Measurements from ENCODE around the gene BARD1. TPM values are rescaled to one million over a fixed set of nuclear protein-coding genes. Genes with fewer than 3 reads are reported as not detected.

The BARD1 gene
- total and polyA plus RNA-seq, 2 of the 13 experiments (the other 11 are each of a cell fraction or from before 2014, with no cell fraction given) = 5.3 to 30.4 TPM

DNA sequence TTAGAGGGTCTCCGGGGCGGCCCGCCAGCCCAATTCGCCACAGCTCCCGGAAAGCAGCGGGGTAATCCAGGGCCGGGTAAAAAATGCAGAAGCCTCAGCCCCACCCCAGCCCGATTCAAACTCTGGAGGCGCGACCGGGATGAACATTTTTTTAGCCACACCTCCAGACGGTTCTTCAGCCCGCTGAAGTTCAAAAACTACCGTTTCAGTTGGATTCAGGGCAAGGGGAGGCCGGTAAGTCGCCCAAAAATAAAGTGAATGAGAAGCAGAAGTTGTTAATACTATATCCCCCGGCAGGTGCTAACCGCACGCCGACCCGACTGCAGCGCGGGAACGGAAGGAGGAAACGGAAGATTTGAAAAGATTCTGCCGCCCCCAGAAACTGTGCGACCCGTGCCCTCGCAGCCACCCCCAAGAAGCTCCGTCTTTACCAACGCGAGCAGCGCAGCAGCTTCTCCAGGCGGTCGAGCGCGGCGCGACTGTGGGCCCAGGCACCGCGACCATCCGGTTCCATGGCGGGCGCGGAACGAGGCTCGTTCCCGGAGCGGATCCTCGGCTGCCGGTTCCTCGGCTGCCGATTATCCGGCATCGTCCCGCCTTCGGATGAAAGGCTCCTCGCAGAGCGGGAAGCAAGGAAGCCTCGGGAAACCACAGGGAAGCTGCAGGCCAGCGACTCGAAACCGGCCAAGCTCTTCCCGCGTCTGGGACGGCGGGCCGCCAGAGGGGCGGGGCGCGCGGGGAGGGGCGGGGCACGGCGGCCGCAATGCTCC lies at the start of gene BARD1 (continued):
- TF ChIP-seq, protein P1, sequence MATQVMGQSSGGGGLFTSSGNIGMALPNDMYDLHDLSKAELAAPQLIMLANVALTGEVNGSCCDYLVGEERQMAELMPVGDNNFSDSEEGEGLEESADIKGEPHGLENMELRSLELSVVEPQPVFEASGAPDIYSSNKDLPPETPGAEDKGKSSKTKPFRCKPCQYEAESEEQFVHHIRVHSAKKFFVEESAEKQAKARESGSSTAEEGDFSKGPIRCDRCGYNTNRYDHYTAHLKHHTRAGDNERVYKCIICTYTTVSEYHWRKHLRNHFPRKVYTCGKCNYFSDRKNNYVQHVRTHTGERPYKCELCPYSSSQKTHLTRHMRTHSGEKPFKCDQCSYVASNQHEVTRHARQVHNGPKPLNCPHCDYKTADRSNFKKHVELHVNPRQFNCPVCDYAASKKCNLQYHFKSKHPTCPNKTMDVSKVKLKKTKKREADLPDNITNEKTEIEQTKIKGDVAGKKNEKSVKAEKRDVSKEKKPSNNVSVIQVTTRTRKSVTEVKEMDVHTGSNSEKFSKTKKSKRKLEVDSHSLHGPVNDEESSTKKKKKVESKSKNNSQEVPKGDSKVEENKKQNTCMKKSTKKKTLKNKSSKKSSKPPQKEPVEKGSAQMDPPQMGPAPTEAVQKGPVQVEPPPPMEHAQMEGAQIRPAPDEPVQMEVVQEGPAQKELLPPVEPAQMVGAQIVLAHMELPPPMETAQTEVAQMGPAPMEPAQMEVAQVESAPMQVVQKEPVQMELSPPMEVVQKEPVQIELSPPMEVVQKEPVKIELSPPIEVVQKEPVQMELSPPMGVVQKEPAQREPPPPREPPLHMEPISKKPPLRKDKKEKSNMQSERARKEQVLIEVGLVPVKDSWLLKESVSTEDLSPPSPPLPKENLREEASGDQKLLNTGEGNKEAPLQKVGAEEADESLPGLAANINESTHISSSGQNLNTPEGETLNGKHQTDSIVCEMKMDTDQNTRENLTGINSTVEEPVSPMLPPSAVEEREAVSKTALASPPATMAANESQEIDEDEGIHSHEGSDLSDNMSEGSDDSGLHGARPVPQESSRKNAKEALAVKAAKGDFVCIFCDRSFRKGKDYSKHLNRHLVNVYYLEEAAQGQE (IDR thresholded peaks at IDR 0.05; ENCODE audit: borderline replicate concordance in 1 of 2, low read depth in 1 of 2, low read length in 2 of 2) = no peak
- peak; percentile 61; the same call in 1 of the 2 replicates for TF ChIP-seq PHF20 (CRISPR knock-in tag; IDR thresholded peaks at IDR 0.05)
- TF ChIP-seq, protein P2, sequence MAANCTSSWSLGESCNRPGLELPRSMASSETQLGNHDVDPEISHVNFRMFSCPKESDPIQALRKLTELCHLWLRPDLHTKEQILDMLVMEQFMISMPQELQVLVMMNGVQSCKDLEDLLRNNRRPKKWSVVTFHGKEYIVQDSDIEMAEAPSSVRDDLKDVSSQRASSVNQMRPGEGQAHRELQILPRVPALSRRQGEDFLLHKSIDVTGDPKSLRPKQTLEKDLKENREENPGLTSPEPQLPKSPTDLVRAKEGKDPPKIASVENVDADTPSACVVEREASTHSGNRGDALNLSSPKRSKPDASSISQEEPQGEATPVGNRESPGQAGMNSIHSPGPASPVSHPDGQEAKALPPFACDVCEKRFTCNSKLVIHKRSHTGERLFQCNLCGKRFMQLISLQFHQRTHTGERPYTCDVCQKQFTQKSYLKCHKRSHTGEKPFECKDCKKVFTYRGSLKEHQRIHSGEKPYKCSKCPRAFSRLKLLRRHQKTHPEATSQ (CRISPR knock-in tag; IDR thresholded peaks at IDR 0.05; ENCODE audit: borderline replicate concordance) = no peak
- TF ChIP-seq, protein P3, sequence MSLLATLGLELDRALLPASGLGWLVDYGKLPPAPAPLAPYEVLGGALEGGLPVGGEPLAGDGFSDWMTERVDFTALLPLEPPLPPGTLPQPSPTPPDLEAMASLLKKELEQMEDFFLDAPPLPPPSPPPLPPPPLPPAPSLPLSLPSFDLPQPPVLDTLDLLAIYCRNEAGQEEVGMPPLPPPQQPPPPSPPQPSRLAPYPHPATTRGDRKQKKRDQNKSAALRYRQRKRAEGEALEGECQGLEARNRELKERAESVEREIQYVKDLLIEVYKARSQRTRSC (CRISPR knock-in tag; IDR thresholded peaks at IDR 0.05; ENCODE audit: low read depth) = no peak
- no peak for TF ChIP-seq SRSF9 (IDR thresholded peaks at IDR 0.05; ENCODE audit: borderline replicate concordance, insufficient read depth, low read depth, low read length, poor library complexity, severe bottlenecking)
- peak; percentile 65; the same call in 1 of the 2 replicates for TF ChIP-seq ZNF337 (CRISPR knock-in tag; IDR thresholded peaks at IDR 0.05; ENCODE audit: borderline replicate concordance, low read depth)
- no peak for TF ChIP-seq HNRNPH1 (optimal IDR thresholded peaks at IDR 0.05; ENCODE audit: low read depth, low read length)
- peak; percentile 71; the same call in 1 of the 2 replicates for TF ChIP-seq HOXA5 (CRISPR knock-in tag; IDR thresholded peaks at IDR 0.05)
- peak; percentile 8 for TF ChIP-seq ELF3 (CRISPR knock-in tag; IDR thresholded peaks at IDR 0.05)
- peak; percentile 48; the same call in 1 of the 2 replicates for TF ChIP-seq ZNF776 (CRISPR knock-in tag; IDR thresholded peaks at IDR 0.05)
- peak; percentile 47; the same call in 1 of the 2 replicates for TF ChIP-seq HOXA3 (CRISPR knock-in tag; IDR thresholded peaks at IDR 0.05)
- 0 out of 2 replicates have a peak, but pooled peaks have one; percentile 43 for TF ChIP-seq NR1H2 (CRISPR knock-in tag; IDR thresholded peaks at IDR 0.05; ENCODE audit: borderline replicate concordance, low read depth)
- TF ChIP-seq, protein P4, sequence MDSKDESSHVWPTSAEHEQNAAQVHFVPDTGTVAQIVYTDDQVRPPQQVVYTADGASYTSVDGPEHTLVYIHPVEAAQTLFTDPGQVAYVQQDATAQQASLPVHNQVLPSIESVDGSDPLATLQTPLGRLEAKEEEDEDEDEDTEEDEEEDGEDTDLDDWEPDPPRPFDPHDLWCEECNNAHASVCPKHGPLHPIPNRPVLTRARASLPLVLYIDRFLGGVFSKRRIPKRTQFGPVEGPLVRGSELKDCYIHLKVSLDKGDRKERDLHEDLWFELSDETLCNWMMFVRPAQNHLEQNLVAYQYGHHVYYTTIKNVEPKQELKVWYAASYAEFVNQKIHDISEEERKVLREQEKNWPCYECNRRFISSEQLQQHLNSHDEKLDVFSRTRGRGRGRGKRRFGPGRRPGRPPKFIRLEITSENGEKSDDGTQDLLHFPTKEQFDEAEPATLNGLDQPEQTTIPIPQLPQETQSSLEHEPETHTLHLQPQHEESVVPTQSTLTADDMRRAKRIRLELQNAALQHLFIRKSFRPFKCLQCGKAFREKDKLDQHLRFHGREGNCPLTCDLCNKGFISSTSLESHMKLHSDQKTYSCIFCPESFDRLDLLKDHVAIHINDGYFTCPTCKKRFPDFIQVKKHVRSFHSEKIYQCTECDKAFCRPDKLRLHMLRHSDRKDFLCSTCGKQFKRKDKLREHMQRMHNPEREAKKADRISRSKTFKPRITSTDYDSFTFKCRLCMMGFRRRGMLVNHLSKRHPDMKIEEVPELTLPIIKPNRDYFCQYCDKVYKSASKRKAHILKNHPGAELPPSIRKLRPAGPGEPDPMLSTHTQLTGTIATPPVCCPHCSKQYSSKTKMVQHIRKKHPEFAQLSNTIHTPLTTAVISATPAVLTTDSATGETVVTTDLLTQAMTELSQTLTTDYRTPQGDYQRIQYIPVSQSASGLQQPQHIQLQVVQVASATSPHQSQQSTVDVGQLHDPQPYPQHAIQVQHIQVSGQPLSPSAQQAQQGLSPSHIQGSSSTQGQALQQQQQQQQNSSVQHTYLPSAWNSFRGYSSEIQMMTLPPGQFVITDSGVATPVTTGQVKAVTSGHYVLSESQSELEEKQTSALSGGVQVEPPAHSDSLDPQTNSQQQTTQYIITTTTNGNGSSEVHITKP (CRISPR knock-in tag; IDR thresholded peaks at IDR 0.05; ENCODE audit: low read depth) = no peak
- TF ChIP-seq KDM5A (IDR thresholded peaks at IDR 0.05; ENCODE audit: borderline replicate concordance, low read length) = peak; percentile 40; the same call in 1 of the 2 replicates
- TF ChIP-seq, protein P5, sequence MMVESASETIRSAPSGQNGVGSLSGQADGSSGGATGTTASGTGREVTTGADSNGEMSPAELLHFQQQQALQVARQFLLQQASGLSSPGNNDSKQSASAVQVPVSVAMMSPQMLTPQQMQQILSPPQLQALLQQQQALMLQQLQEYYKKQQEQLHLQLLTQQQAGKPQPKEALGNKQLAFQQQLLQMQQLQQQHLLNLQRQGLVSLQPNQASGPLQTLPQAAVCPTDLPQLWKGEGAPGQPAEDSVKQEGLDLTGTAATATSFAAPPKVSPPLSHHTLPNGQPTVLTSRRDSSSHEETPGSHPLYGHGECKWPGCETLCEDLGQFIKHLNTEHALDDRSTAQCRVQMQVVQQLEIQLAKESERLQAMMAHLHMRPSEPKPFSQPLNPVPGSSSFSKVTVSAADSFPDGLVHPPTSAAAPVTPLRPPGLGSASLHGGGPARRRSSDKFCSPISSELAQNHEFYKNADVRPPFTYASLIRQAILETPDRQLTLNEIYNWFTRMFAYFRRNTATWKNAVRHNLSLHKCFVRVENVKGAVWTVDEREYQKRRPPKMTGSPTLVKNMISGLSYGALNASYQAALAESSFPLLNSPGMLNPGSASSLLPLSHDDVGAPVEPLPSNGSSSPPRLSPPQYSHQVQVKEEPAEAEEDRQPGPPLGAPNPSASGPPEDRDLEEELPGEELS (CRISPR knock-in tag; IDR thresholded peaks at IDR 0.05) = no peak
- TF ChIP-seq SIX4 (CRISPR knock-in tag; IDR thresholded peaks at IDR 0.05) = no peak
